Measurements from ENCODE around the gene SLC35E3.

- TF ChIP-seq POLR2A (IDR thresholded peaks at IDR 0.05; ENCODE audit: low read depth, low read length): no peak
- TF ChIP-seq TAF1 (IDR thresholded peaks at IDR 0.05; ENCODE audit: low read depth, low read length): no peak
Measured at GRCh38 chr12:68733661-68734071, 12.3 kb upstream of the SLC35E3 start.

All from GM12891 (cell line).